HG03469 (cell line): Measurements from ENCODE around the gene PHRF1.

ENCODE experiments used
- ATAC-seq: cut with Tn5 transposase; IDR thresholded peaks from one replicate; pipeline ENCODE4 v1.9.1; 2021; ENCODE audit warnings: mild to moderate bottlenecking, moderate library complexity, moderate number of reproducible peaks; ENCODE audit not compliant: unreplicated experiment

Gene PHRF1

DNA sequence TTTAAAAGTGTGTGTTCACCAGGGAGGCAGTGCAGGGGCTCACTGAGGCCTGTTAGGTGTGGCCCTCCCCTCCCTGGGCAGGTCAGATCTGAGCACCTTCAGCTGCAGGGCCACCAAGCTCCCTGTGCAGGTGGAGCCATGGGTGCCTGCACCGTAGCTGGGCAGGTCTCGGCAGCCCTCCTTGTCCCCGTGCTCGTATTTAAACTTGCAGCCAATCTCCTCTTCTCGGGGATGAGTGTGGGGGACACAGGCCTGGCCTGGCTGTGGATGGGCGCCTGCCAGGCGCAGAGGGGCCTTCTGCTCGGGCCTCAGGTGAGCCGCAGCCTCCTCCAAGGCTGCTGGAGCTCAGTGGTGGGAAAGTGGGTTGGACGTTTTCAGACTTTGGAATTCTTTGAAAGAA is 19.1 kb downstream of the PHRF1 start:
- no peak for ATAC-seq

DNA sequence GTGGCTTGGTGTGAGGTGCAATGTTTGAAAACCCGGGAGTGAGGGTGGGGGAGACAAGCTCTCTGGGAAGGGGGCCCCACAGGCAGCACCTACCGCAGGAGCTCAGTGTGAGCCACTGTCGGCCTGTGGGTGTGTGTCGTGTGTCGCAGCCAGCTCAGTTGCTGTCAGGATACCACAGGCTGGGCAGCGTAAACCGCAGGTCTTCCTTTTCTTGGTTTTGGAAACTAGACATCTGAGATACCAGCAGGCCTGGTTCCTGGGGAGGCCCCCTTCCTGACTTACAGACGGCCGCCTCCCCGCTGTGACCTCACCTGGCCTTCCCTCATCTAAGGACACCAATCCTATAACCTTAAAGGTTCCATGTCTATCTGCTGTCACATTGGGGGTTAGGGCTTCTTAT is 20.1 kb downstream of the PHRF1 start:
- ATAC-seq: no peak

DNA sequence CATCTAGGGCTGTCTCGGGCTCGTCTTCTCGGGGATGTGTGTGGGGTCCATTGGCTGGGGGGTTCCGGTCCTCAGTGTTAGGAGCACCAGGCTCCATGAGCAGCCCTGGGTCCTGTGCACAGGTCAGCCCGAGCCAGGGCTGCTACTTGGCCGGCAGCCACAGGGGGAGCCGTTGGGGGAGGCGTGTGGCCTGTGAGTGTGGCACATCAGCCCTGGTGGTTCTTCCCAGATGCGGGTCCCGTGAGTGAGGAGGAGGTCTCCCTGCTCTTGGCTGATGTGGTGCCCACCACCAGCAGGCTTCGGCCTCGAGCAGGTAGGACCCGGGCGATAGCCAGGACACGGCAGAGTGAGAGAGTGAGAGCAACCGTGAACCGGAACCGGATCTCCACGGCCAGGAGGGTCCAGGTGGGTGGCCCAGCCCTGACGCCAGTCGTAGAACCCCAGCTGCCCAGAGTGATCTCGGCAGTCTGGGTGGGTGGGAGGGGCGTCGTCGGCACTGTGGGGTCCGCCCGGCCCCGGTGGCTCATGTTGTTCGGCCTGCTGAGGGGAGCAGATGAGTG is 21.0 kb downstream of the PHRF1 start:
- ATAC-seq: no peak

DNA sequence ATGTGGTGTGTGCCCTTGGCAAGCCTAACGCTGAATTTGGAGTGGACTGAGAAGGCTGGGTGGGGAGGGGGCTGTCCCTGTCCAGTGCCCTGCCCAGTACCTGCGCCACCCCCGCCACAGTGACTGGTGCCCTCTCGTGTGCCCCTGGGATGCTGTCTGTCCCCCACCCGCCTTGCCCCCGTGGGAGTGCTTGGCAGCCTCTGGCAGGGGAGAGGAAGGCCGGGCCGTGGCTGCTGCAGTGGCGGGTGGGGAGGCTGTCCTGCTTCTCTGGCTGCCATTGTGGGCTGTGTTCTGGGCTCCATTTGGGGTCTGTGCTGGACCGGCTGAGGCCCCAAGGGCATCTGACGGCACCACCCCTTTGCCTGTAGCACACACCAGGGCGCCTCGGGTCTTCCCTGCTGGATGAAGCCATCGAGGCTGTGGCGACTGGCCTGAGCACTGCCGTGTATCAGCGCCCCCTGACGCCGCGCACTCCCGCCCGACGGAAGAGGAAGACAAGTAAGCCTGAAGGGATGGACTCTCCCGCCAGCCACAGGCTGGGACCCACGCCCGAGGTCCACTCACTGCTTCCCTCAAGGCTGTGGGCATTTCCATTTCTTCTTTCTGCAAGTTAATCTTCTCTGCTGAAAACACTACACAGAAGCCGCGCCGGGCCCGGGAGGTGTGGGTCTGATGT is 21.9 kb downstream of the PHRF1 start:
- ATAC-seq: no peak

DNA sequence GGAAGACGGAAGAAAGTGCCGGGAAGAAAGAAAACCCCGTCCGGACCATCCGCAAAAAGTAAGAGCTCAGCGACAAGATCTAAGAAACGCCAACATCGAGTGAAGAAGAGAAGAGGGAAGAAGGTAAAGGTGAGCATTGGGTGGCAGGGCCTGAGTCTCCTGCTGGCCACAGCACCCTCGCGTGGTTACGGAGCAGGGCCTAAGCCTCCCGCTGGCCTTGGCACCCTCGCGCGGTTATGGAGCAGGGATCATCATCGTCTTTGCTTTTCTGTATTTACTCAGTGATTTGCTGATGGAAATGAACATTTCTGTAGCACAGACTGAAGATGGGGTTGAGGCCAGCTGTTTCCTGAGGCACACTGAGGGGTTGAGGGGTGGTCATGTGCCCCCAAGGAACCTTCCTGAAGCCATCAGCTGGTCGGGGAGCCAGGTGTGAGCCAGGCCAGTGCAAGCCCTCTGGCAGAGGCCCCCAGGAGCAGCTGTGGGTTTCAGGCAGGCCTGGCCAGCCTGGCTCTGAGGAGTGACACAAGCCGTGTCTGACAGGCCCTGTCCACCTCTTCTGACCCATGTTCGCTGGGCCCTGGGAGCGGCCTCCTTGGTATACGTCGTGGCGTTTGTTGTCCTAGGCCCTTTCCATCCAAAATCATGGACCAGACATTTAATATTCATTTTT is 25.4 kb downstream of the PHRF1 start:
- no peak for ATAC-seq

DNA sequence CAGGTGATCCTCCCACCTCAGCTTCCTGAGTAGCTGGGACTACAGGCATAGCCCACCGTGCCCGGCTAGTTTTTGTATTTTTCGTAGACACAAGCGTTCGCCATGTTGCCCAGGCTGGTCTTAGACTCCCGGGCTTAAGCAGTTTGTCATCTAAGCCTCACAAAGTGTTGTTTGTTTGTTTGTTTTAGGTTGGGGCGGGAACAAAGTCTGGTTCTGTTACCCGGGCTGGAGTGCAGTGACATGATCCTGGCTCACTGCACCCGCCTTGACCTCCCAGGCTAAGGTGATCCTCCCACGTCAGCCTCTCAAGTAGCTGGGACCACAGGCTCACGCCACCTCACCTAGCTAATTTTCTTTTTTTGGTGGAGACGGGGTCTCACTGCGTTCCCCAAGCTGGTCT is 26.9 kb downstream of the PHRF1 start:
- ATAC-seq: no peak

DNA sequence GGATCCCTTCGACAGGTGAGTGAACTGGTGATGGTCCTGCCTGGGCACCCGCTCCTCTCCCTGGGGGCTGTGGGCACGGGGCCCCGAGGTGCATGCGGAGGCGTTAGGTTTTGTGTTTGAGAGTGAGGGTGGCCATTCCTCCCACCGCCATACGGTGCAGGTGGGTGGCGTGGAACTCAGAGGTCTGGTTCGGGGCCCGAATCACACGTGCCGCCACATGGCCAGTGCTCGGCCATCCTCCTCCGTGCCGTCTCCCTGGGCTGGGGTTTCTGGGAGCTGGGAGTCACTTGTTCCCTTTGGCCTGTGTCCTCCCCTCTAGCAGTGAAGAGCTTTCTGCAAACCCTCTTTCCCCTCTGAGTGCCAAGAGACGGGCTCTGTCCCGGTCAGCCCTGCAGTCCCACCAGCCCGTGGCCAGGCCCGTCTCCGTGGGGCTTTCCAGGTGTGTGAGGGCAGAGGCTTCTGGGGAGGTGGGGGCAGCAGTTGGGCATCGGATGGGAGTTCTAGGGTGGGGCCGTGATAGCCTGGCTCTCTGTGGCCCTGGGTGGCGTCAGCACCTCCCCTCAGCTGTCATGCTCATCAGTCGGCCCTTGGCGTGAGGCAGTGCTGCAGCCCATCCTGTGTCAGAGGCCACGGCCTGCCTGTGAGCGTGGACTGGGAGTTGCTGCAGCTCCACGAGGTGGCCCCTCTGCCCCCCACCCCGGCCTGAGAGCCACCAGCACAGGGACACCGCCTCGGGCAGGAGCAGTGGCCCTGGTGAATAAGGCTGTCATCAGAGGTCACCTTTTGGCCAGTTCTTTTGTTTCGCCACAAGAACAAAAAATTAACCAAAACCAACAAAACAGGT is 29.2 kb downstream of the PHRF1 start:
- no peak for ATAC-seq

DNA sequence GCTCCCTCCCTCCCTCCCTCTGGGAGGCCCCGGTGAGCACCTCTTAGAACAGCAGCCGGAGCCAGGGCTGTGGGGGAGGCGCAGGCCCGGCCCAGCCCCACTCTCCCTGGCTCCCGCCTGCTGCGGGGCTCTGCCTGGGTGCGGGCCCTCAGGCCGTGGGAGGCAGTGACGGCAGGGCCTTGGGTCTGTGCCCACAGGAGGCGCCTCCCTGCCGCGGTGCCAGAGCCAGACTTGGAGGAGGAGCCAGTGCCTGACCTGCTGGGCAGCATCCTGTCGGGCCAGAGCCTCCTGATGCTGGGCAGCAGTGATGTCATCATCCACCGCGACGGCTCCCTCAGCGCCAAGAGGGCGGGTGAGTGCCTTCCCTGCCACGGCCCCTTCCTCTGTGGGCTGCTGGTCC is 30.0 kb downstream of the PHRF1 start:
- ATAC-seq: no peak

DNA sequence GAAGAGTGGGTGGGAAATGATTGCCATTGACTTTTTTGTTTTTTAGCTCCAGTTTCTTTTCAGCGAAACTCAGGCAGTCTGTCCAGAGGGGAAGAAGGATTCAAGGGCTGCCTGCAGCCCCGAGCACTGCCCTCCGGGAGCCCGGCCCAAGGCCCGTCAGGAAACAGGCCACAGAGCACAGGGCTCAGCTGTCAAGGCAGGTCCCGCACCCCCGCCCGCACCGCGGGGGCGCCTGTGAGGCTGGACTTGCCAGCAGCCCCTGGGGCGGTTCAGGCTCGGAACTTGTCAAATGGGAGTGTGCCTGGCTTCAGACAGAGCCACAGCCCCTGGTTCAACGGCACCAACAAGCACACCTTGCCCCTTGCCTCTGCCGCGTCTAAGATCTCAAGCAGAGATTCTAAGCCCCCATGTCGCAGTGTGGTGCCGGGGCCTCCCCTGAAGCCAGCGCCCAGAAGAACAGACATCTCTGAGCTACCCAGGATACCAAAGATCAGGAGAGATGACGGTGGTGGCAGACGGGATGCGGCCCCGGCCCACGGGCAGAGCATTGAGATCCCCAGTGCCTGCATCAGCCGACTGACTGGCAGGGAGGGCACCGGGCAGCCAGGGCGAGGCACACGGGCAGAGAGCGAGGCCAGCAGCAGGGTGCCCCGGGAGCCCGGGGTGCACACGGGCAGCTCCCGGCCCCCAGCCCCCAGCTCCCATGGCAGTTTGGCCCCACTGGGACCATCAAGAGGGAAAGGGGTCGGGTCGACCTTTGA is 30.9 kb downstream of the PHRF1 start:
- ATAC-seq: no peak

DNA sequence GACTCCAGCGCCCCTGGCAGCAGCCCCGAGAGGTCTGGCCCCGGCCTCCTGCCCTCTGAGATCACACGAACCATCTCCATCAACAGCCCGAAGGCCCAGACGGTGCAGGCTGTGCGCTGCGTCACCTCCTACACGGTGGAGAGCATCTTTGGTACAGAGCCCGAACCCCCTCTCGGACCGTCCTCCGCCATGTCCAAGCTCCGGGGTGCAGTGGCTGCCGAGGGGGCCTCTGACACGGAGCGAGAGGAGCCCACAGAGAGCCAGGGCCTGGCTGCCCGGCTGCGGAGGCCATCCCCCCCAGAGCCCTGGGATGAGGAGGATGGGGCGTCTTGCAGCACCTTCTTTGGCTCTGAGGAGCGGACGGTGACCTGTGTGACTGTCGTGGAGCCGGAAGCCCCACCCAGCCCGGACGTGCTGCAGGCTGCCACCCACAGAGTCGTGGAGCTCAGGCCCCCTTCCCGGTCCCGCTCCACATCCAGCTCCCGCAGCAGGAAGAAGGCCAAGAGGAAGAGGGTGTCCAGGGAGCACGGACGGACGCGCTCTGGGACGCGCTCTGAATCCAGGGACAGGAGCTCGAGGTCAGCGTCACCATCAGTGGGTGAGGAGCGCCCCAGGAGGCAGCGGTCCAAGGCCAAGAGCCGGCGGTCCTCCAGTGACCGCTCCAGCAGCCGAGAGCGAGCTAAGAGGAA is 31.8 kb downstream of the PHRF1 start:
- ATAC-seq: no peak

DNA sequence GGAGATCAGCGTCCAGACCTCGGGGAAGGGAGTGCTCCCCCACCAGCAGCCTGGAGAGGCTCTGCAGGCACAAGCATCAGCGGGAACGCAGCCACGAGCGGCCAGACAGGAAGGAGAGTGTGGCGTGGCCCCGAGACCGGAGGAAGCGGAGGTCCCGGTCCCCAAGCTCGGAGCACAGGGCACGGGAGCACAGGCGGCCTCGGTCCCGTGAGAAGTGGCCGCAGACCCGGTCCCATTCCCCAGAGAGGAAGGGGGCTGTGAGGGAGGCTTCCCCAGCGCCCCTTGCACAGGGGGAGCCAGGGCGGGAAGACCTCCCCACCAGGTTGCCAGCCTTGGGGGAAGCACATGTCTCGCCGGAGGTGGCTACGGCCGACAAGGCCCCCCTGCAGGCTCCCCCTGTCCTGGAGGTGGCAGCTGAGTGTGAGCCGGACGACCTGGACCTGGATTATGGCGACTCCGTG is 32.6 kb downstream of the PHRF1 start:
- no peak for ATAC-seq

DNA sequence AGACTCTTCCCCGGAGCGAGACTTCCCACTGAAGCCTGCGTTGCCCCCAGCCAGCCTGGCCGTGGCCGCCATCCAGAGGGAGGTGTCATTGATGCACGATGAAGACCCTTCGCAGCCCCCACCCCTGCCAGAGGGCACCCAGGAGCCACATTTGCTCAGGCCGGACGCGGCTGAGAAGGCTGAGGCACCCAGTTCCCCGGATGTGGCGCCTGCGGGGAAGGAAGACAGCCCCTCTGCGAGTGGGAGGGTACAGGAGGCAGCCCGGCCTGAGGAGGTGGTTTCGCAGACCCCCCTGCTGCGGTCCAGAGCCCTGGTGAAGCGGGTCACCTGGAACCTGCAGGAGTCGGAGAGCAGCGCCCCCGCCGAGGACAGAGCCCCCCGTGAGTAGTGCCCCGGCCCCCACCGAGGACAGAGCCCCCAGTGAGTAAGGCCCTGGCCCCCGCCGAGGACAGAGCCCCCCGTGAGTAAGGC is 33.1 kb downstream of the PHRF1 start:
- no peak for ATAC-seq

DNA sequence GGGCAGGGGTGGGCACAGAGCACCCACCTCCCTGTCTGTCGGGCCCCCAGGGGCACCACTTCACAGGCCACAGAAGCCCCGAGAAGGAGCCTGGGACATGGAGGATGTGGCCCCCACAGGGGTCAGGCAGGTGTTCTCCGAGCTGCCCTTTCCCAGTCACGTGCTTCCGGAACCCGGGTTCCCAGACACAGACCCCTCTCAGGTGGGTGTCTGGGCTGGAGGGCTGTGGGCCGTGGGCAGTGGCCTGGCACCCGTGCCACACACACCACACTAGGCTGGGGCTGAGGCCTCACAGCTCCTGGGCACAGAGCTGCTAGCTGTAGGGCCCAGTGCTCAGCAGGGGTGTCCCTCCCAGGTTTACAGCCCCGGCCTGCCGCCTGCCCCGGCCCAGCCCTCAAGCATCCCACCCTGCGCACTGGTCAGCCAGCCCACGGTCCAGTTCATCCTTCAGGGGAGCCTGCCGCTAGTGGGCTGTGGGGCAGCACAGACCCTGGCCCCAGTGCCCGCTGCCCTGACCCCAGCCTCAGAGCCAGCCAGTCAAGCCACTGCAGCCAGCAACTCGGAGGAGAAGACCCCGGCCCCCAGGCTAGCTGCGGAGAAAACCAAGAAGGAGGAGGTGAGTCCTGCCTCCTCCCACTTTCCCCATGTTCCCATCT is 34.0 kb downstream of the PHRF1 start:
- ATAC-seq: no peak

DNA sequence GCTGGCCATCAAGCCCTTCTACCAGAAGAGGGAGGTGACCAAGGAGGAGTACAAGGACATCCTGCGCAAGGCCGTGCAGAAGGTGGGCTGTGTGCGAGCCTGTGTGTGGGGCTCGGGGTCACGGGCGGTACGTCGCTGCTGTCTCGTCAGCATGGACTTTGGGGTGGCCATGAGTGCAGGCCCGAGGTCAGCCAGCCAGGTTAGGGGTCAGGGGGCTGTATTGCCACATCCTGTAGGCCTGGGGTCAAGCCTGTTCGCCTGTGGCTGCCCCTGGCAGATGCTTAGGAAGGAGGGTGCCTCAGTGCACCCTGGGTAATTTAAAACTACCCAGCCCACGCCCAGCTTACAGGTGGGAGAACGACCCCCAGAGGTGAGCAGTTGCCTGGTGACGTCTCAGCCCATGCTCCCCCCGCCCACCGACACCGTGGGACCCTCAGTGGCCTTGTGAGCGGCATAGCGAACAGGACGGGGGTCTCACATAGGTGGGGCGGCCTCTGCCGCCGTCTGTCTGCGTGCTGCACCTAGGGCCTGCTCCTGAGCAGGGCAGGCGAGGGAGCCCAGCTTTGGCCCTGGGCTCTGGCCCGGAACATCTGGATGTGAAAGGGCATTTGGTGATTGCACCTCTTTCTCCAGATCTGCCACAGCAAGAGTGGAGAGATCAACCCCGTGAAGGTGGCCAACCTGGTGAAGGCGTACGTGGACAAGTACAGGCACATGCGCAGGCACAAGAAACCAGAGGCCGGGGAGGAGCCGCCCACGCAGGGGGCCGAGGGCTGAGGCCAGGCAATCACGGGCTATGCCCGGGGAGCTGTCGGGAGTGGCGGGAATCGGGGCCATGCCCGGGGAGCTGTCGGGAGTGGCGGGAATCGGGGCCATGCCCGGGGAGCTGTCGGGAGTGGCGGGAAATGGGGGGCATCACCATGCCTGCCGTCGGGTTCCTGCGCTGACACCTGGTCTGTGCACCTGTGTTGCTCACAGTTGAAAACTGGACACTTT is 35.0 kb downstream of the PHRF1 start:
- ATAC-seq: no peak

DNA sequence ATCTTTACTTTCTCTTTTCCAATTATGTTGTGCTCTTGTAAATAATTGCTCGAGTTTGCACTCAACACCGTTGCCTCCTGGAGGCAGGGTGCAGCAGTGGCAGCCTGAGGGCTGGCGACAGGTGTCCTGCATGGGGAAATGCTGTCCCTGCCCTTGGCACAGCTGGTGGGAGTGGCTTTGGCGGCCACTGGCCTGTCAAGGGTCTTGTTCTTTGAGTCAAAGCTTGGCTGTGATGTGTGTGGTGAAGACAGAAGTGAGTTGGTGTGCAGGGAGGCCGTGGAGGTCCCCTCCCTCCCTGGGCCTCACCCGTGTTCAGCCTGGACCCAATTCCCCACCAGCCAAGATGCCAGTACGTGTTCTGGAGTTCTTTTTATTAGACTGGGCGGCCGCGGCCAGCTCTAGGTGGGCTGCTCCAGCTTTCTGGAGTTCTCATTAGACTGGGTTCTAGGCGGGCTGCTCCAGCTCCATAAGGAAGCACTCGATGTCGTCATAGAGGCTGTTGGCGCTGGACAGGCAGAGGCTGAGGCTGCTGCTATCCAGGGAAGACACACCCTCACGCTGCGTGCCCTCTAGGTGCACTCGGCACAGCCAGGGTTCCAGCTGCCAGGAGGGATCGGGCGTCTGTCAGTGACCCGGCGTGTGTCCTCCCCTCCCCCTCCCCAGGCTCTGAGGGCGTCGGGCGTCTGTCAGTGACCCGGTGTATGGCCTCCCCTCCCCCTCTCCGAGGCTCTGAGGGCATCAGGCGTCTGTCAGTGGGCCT is 36.1 kb downstream of the PHRF1 start:
- no peak for ATAC-seq

DNA sequence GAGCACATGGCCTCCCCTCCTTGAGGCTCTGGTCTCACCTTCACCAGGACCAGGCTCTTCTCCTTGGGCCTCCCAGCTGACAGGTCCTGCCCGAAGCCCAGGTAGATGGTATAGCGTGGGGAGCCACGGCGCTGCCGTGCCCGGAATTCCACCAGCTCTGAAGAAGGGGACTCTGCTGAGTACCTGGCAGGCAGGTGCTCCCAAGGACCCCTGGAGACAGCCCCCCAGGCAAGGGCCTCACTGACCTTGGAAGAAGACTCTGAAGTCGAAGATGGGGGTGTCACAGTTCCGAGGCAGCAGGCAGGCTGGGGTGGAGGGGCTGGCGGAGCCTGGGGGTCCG is 36.7 kb downstream of the PHRF1 start:
- no peak for ATAC-seq

DNA sequence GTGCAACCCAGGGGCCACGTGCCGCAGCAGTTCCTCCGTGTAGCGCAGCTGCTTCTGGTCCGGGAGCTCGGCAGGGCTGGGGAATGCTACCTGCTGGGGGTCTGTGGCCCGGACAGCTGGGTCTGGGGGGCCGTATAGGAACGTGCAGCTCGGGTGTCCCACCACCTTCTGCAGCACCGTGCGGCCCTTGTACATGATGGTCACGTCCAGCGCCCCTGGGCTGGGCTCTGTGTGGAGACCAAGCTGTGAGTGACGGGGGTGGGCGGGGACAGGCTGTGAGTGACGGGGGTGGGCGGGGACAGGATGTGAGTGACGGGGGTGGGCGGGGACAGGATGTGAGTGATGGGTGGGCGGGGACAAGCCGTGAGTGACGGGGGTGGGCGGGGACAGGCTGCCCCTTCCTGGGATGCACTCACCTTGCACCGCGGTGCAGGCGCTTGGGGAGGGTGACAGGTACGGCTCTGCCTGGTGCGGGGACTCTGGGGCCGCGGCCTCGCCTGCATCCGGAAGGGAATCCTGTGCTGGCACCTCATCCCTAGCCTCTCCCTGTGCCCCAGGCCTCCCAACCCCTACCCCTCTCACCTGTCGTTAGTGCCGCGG is 37.2 kb downstream of the PHRF1 start:
- no peak for ATAC-seq
